ENCODE results near the gene GRAMD1A. TPM values are rescaled to one million over a fixed set of nuclear protein-coding genes. Genes with fewer than 3 reads are reported as not detected.
A peak's percentile ranks its signal among the peaks of the same experiment; 100 is the strongest.

Gene GRAMD1A
- total and polyA plus RNA-seq, 9 of the 15 experiments (the other 6 are each of a cell fraction or from before 2014, with no cell fraction given), result 1.4 to 63.8 (median 38.5) TPM

GRCh38 chr19:35068941-35069634 is 69.0 kb downstream of the GRAMD1A start:
- Histone ChIP-seq H3K9me3 (replicated peaks; ENCODE audit: control insufficient read depth, insufficient read depth, low read depth, low read length) (peaks cover 5% of the 10 kb centered on the region; the same call in 1 of the 2 replicates), H3K4me1 (replicated peaks in 1 of 2; ENCODE audit: control insufficient read depth in 2 of 2, insufficient read depth in 2 of 2, low read length in 2 of 2) (peaks cover 5 to 15% of the 10 kb centered on the region in 2 experiments; a peak in 3 of 5 replicates), H3K4me2 (ENCODE audit: insufficient read depth, low read length) (no peak overlapping the region), H3K79me2 (ENCODE audit: control insufficient read depth, insufficient read depth, low read length) (no peaks in the 10 kb centered on the region), H3K27ac (ENCODE audit: extremely low read depth, low read depth, low read length) (no peak overlapping the region), H3K9me1 (ENCODE audit: control insufficient read depth, insufficient read depth, low read length) (no peaks in the 10 kb centered on the region), H4K20me1 (replicated peaks; ENCODE audit: control insufficient read depth, insufficient read depth, low read length) (no peaks in the 10 kb centered on the region), H3K36me3 (ENCODE audit: control insufficient read depth, insufficient read depth, low read length) (no peaks in the 10 kb centered on the region), H2AFZ (ENCODE audit: low read depth, low read length) (peak overlapping the region; percentile 12; the same call in 1 of the 2 replicates), H3K9ac (ENCODE audit: insufficient read depth in 1 of 2, low read depth in 2 of 2, low read length in 2 of 2) (no peak overlapping the region), H3K27me3 (ENCODE audit: control insufficient read depth in 2 of 2, insufficient read depth in 2 of 2, low read length in 2 of 2) (peaks cover 0 to 8% of the 10 kb centered on the region in 2 experiments; a peak in 2 of 5 replicates), H3K4me3 (no peak overlapping the region)
- ChIA-PET POLR2A (interaction anchor here (0.6 to 1.4 kb wide), 4 partner anchors 12 to 1025 kb away, joined by 3 to 5 read pairs (median 3); no protein-coding TSS in a partner anchor), CTCF (ENCODE audit: low intra/inter-chr PET ratio) (no interaction called here)
- FAIRE-seq, result no peak
- no peak for DNase-seq (ENCODE audit: extremely low read depth in 1 of 4, low spot score in 3 of 4)
- no TSS peak for BruUV-seq (replicated peaks)
- in situ Hi-C loops (cut with MboI), result loop anchor here (5.0 kb wide), 1 partner anchor 58 kb away; no protein-coding TSS in a partner anchor
- 35% methylated on average over 10 of the region's 10 CpGs for WGBS (ENCODE audit: insufficient coverage, low coverage, missing lambda C conversion rate)
- no peak for ATAC-seq
- intact Hi-C loops (cut with micrococcal nuclease), result loop anchor here (1.0 kb wide), 1 partner anchor 21 kb away; no protein-coding TSS in a partner anchor
- no peak for TF ChIP-seq CREBBP (IDR thresholded peaks at IDR 0.05; ENCODE audit: low read depth, low read length)
- TF ChIP-seq TAF1 (IDR thresholded peaks at IDR 0.05; ENCODE audit: control insufficient read depth, extremely low read depth, insufficient read depth, low read length, severe bottlenecking), result no peak
- no peak for TF ChIP-seq KLF6 (CRISPR knock-in tag; IDR thresholded peaks at IDR 0.05; ENCODE audit: borderline replicate concordance)
- no peak for TF ChIP-seq FOXK2 (conservative IDR thresholded peaks at IDR 0.05 in 1 of 2, IDR thresholded peaks at IDR 0.05 in 1 of 2; ENCODE audit: low read depth in 2 of 2)
- no peak for TF ChIP-seq ZZZ3 (IDR thresholded peaks at IDR 0.05)
- TF ChIP-seq TCF7L2 (IDR thresholded peaks at IDR 0.05; ENCODE audit: low read depth, low read length), result no peak
- TF ChIP-seq MLLT1 (IDR thresholded peaks at IDR 0.05), result no peak
- TF ChIP-seq POLR3A (IDR thresholded peaks at IDR 0.05; ENCODE audit: borderline replicate concordance, extremely low read depth, insufficient read depth, insufficient read length), result no peak
- TF ChIP-seq E4F1 (CRISPR knock-in tag; IDR thresholded peaks at IDR 0.05; ENCODE audit: borderline replicate concordance), result no peak
- no peak for TF ChIP-seq TBP (optimal IDR thresholded peaks at IDR 0.05; ENCODE audit: low read depth, low read length)
- TF ChIP-seq CBFA2T2 (conservative IDR thresholded peaks at IDR 0.05), result no peak
- TF ChIP-seq ZSCAN29 (IDR thresholded peaks at IDR 0.05), result no peak
- peak; percentile 60; the same call in 1 of the 2 replicates for TF ChIP-seq PTRF (tag; IDR thresholded peaks at IDR 0.05)
- no peak for TF ChIP-seq POLR2A (conservative IDR thresholded peaks at IDR 0.05)
- TF ChIP-seq TCFL5 (CRISPR knock-in tag; conservative IDR thresholded peaks at IDR 0.05), result no peak
- no peak for TF ChIP-seq ZNF140 (CRISPR knock-in tag; IDR thresholded peaks at IDR 0.05)
- 0 out of 2 replicates have a peak, but pooled peaks have one; percentile 28 for TF ChIP-seq HINFP (tag; conservative IDR thresholded peaks at IDR 0.05; ENCODE audit: low read depth)
